Caki2 (cell line): ENCODE results near the gene UNC93B1. TPM values are rescaled to one million over a fixed set of nuclear protein-coding genes. Genes with fewer than 3 reads are reported as not detected.
"Not testable (repeated sequence)": the region's sequence is repeated elsewhere in the genome, so short reads cannot be mapped to it uniquely, and the experiment has no call there.

ENCODE experiments used
- DNase-seq: peaks from one replicate; pipeline ENCODE4 v3.0.0-alpha.2; 2015; ENCODE audit warnings: low read depth
- in situ Hi-C: cut with HindIII; loops from 2 replicates; pipeline ENCODE4 v1.10.0; 2016; ENCODE audit warnings: low sequenced_read_pairs, low pct_unique_long_range_greater_than_20kb, mixed read lengths
- total RNA-seq: library from RNA; depleted of rRNA; stranded (reverse); fragments of >200 nt; shearing (Covaris generic); gene quantifications from 2 replicates; pipeline ENCODE4 v1.2.3, GENCODE V29; 2014; ENCODE audit warnings: low replicate concordance; rRNA removed

UNC93B1 gene
- total RNA-seq, 1 experiment from 2014 or later: 60.6 TPM

DNA sequence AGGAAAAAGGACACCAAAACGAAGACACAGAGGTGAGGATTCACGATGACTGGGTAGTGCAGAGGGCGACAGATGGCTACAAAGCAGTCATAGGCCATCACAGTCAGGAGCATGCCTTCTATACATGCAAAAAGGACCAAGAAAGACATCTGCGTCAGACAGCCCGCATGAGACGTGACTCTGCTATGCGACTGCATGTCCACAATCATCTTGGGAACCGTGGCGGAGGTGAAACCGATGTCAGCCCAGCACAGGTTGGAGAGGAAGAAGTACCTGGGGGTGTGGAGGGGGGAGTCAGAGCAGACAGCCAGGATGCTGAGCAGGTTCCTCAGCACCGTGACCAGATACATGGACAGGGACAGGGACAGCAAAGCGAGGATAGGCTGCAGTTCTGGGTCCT, 29.2 kb downstream of the UNC93B1 start:
- DNase-seq, in situ Hi-C loops: not testable (repeated sequence)

- in situ Hi-C loops, DNase-seq: not testable (repeated sequence)
Measured at GRCh38 chr11:67965830-67966348, 38.0 kb downstream of the UNC93B1 start.

- DNase-seq, in situ Hi-C loops: not testable (repeated sequence)
Measured at GRCh38 chr11:67964746-67965145, 39.2 kb downstream of the UNC93B1 start.

DNA sequence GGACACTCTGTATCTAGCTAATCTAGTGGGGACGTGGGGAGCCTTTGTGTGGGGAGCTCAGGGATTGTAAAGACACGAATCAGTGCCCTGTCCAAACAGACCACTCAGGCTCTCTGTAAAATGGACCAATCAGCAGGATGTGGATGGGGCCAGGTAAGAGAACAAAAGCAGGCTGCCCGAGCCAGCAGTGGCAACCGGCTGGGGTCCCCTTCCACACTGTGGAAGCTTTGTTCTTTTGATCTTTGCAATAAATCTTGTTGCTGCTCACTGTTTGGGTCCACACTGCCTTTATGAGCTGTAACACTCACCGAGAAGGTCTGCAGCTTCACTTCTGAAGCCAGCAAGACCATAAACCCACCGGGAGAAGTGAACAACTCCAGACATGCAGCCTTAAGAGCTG, 40.0 kb downstream of the UNC93B1 start:
- in situ Hi-C loops, DNase-seq: not testable (repeated sequence)

DNA sequence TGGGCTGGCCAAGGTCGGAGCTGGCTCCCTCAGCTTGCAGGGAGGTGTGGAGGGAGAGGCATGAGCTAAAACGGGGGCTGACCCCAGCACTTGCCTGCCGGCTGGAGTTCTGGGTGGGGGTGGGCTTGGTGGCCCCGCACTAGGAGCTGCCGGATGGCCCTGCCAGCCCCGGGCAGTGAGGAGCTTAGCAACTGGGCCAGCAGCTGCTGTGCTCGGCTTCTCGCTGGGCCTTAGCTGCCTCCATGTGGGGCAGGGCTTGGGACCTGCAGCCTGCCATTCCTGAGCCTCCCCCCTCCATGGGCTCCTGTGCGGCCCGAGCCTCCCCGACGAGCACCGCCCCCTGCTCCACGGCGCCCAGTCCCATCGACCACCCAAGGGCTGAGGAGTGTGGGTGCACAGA, 40.7 kb downstream of the UNC93B1 start:
- in situ Hi-C loops, DNase-seq: not testable (repeated sequence)

GRCh38 chr11:67956236-67956635, 47.7 kb downstream of the UNC93B1 start:
- in situ Hi-C loops, DNase-seq: not testable (repeated sequence)

DNA sequence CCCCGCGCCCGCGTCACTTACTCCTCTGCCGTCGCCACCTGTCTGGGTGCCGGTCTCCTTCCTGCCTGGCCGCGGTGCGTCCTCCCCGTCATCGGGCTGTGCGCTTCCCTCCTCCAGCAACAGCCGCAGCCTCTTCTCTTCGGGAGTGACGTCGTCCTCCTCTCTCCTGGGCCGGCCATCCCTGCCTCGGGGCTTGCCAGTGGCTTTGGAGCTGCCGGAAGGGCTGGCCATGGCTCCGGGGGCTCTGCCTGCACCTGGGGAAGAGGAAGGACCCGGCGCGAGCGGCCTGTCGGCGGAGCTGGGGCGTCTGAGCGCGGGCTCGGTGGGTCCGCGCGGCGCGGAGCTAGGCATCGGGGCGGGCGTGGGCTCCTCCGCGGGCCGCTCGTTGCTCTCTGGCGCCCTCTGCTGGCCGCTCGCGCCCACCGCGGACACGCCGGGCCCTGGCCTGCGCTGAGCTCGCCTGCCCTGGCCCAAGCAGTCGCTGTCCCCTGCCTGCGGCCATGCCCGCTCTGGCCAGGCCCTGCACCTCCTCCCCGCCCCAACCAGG, 48.4 kb downstream of the UNC93B1 start:
- DNase-seq: peak; percentile 65
- in situ Hi-C loops: not testable (repeated sequence)

GRCh38 chr11:67954971-67955370, 48.9 kb downstream of the UNC93B1 start:
- in situ Hi-C loops, DNase-seq: not testable (repeated sequence)

DNA sequence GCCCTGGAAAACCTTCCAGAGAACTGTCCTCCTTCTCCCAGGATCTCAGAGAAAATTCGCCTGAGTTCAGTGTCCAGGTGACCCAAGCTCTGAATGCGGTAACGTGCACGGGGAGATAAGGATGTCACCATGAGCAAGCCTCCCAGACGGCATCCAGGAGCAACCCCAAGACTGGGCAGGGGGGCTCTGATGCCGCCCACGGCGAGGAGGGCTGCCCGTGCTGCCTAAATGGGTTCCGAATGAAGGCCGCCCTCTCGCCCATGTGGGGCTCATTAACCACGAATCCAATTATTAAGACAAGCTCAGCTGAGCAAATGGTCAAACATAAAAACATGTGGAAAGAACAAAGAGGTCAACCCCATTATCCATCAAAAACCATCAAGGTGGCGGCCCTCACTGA, 49.6 kb downstream of the UNC93B1 start:
- in situ Hi-C loops: not testable (repeated sequence)

DNA sequence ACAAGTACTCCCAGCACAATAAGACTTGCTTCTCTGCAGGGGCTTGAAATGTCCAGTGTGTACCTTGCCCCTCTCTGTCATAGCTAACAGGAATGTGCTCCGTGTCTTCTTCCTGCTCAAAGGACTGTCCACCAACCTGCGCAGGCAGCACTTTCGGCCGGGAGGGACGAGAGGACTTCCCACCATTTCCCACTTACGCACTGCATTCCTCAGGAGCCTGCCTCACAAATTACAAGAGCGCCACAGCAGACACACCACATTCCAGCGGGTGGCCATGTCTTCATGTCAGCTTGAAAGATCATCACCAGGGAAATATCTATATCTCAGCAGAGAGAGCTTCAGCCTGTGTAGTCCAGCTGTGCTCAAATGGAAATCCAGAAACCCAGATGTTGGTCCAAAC, 53.2 kb downstream of the UNC93B1 start:
- in situ Hi-C loops, DNase-seq: not testable (repeated sequence)

More for the DNA sequence above, 49.6 kb downstream of the UNC93B1 start:
- not testable (repeated sequence) for DNase-seq

- in situ Hi-C loops, DNase-seq: not testable (repeated sequence)
Measured at GRCh38 chr11:67947785-67948184, 56.1 kb downstream of the UNC93B1 start.

- in situ Hi-C loops, DNase-seq: not testable (repeated sequence)
Measured at GRCh38 chr11:67946403-67946802, 57.5 kb downstream of the UNC93B1 start.

- in situ Hi-C loops, DNase-seq: not testable (repeated sequence)
Measured at GRCh38 chr11:67943406-67943805, 60.5 kb downstream of the UNC93B1 start.

Other genes starting within 250 kb of the UNC93B1 start
- 77.5 and 85.5 TPM in 2 replicates for gene ALDH3B1, start 6.2 kb upstream of the UNC93B1 start, total RNA-seq
- gene NDUFS8, start 26.6 kb upstream of the UNC93B1 start, total RNA-seq: 129 and 207 TPM in 2 replicates
- 23.9 and 24.0 TPM in 2 replicates for gene TCIRG1, start 34.9 kb upstream of the UNC93B1 start, total RNA-seq
- gene CHKA, start 117.3 kb upstream of the UNC93B1 start, total RNA-seq: 24.0 and 41.2 TPM in 2 replicates
- gene KMT5B, start 209.2 kb upstream of the UNC93B1 start, total RNA-seq: 2.2 and 3.8 TPM in 2 replicates